ENCODE results near the gene LAMA2. TPM values are rescaled to one million over a fixed set of nuclear protein-coding genes. Genes with fewer than 3 reads are reported as not detected.

Gene LAMA2
- total and polyA plus RNA-seq, 2 experiments from 2014 or later, result 13.4 to 78.1 TPM

GRCh38 chr6:129473546-129473945 lies 590.6 kb downstream of the LAMA2 start:
- Histone ChIP-seq H3K36me3 (no peaks in the 10 kb centered on the region), H3K4me3 (no peak overlapping the region), H3K9me3 (ENCODE audit: low read depth) (no peaks in the 10 kb centered on the region), H3K27me3 (no peaks in the 10 kb centered on the region), H3K4me1 (ENCODE audit: low read depth) (peaks cover 10% of the 10 kb centered on the region), H3K27ac (no peak overlapping the region)
- DNase-seq (ENCODE audit: low read depth in 1 of 2, low spot score in 1 of 2), result no peak
- no peak for TF ChIP-seq CTCF (IDR thresholded peaks at IDR 0.05; ENCODE audit: low read depth, low read length)

DNA sequence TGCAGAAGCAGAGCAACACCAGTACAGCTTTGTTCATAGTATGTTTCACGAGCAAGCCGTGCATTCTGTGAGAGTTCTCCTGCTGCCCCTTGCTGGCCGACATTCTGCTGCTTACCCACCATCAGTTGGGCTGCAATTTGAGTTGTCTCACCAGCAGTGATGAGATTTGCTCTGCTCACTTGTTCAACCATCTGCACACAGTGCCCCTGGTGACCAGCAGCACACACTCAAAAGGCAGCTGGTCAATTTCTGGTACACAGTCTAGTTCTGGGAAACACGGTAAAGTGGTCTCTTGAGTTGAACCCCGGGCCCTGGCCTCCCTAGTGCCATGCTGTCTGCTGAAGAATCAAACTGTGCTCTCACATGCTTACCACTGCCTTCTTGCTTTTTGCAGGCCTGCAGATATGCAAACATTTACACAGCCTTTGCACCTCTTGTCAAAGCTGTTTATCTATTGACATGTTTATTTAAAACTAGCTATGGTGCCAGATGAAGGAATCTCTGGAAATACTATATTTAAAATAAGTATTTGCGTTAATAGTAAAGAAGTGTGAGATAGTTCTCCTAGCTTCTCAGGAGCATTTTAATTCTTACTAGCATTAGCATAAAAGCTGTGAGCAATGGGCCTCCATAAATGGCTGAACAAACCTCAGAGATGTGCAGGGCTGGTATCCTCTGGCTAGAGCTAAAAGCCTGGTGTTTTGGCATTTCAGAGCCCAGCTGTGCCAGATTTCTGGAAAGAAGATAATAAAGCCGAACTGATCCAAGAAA lies 592.7 kb downstream of the LAMA2 start:
- peak overlapping the region; percentile 18 for H3K27ac ChIP-seq
- H3K9me3 ChIP-seq (ENCODE audit: low read depth), result no peaks in the 10 kb centered on the region
- H3K4me1 ChIP-seq (ENCODE audit: low read depth), result peaks cover 10% of the 10 kb centered on the region
- no peaks in the 10 kb centered on the region for H3K36me3 ChIP-seq
- peak in 1 of 2 donors; percentile 32 for DNase-seq (ENCODE audit: low read depth in 1 of 2, low spot score in 1 of 2)
- H3K4me3 ChIP-seq, result no peak overlapping the region
- TF ChIP-seq CTCF (IDR thresholded peaks at IDR 0.05; ENCODE audit: low read depth, low read length), result no peak
- no peaks in the 10 kb centered on the region for H3K27me3 ChIP-seq

DNA sequence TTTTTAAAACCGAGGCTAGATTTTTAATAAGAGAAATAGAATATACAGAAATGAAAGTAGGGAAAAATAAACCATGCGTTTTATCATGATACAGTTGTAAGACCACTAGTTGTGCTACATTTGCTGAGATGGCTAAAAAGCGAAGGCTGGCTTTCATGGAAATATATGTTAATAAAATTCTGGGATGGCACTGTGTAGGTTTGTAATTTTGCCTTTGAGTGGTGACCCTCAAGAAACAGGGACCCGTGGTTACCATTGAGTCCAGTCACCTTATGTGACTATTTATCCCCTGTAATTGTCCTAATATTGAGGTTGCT lies 593.3 kb downstream of the LAMA2 start:
- Histone ChIP-seq H3K27me3 (no peaks in the 10 kb centered on the region), H3K36me3 (no peaks in the 10 kb centered on the region), H3K4me3 (no peak overlapping the region), H3K4me1 (ENCODE audit: low read depth) (peaks cover 10% of the 10 kb centered on the region), H3K9me3 (ENCODE audit: low read depth) (no peaks in the 10 kb centered on the region), H3K27ac (no peak overlapping the region)
- no peak for DNase-seq (ENCODE audit: low read depth in 1 of 2, low spot score in 1 of 2)
- no peak for TF ChIP-seq CTCF (IDR thresholded peaks at IDR 0.05; ENCODE audit: low read depth, low read length)

- TF ChIP-seq CTCF (IDR thresholded peaks at IDR 0.05; ENCODE audit: low read depth, low read length), result no peak
- Histone ChIP-seq H3K36me3 (peaks cover 3% of the 10 kb centered on the region), H3K4me1 (ENCODE audit: low read depth) (peaks cover 10% of the 10 kb centered on the region), H3K27me3 (no peaks in the 10 kb centered on the region), H3K4me3 (no peak overlapping the region), H3K27ac (no peak overlapping the region), H3K9me3 (ENCODE audit: low read depth) (no peaks in the 10 kb centered on the region)
- DNase-seq (ENCODE audit: low read depth in 1 of 2, low spot score in 1 of 2), result no peak
Observed at GRCh38 chr6:129476810-129477209, 593.9 kb downstream of the LAMA2 start.

DNA sequence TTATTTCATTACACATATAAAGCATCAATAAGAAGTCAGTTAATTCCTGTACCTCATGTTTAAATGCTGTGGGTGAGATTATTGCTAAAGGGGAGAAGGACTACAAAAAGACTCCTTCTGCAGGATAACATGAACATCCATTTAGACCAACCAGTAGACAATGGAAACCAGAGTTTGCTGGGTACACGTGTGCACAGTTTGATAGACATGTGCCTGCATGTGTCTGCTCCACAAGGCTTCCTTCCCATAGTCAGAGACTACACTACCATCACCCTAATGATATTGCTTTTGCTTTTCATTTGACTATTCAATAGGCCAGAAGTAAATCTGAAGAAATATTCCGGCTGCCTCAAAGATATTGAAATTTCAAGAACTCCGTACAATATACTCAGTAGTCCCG lies 595.4 kb downstream of the LAMA2 start:
- Histone ChIP-seq H3K9me3 (ENCODE audit: low read depth) (no peaks in the 10 kb centered on the region), H3K4me3 (no peak overlapping the region), H3K27me3 (no peaks in the 10 kb centered on the region), H3K27ac (no peak overlapping the region), H3K36me3 (peaks cover 3% of the 10 kb centered on the region), H3K4me1 (ENCODE audit: low read depth) (peaks cover 10% of the 10 kb centered on the region)
- no peak for TF ChIP-seq CTCF (IDR thresholded peaks at IDR 0.05; ENCODE audit: low read depth, low read length)
- DNase-seq (ENCODE audit: low read depth in 1 of 2, low spot score in 1 of 2), result no peak

All from cardiac muscle cell (in vitro differentiated cells and primary cell).